DOHH2 (cell line): ENCODE results near the gene PMPCB.

Experiments used
- CTCF ChIP-seq: fragments of 200-600 bp; sonication (generic); IDR thresholded peaks from one replicate; pipeline ENCODE4 v1.5.1; 2014; ENCODE audit warnings: antibody characterized with exemption, mild to moderate bottlenecking, low read depth, low read length; ENCODE audit not compliant: poor library complexity, severe bottlenecking
- EZH2phosphoT487 ChIP-seq: fragments of 200-600 bp; sonication (generic); IDR thresholded peaks from 2 replicates; pipeline ENCODE4 v1.6.1; 2017; ENCODE audit warnings: borderline replicate concordance, mild to moderate bottlenecking, antibody characterized with exemption, low read length, moderate library complexity, mixed read lengths

- TF ChIP-seq CTCF (no peak), EZH2phosphoT487 (no peak)
These were observed 44.2 kb downstream of the PMPCB start for GRCh38 chr7:103341466-103341865.
